ENCODE results near the gene PCSK9. TPM values are rescaled to one million over a fixed set of nuclear protein-coding genes. Genes with fewer than 3 reads are reported as not detected.

The PCSK9 gene
- total and polyA plus RNA-seq, 2 of the 13 experiments (the other 11 are each of a cell fraction or from before 2014, with no cell fraction given) = 33.3 to 80.5 TPM

DNA sequence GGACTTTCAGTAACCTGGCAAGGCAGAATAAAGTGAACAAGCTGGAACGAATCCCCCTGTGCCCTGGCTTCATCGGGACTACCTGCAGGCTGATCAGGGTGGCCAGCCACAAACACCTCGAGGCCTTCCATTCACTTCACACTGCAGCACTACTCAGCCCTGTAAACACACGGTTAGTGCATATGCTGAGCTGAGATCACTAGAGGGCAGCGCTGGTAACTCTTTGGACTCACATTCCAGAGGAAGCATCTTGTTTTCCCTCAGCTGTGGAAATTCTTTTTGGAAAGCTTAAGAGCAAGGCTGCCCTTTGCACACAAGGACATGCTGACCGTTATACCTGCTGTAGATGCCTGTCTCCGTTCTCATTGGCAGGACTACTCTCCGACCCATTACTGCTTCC, 32.1 kb downstream of the PCSK9 start (continued):
- TF ChIP-seq, protein P1, sequence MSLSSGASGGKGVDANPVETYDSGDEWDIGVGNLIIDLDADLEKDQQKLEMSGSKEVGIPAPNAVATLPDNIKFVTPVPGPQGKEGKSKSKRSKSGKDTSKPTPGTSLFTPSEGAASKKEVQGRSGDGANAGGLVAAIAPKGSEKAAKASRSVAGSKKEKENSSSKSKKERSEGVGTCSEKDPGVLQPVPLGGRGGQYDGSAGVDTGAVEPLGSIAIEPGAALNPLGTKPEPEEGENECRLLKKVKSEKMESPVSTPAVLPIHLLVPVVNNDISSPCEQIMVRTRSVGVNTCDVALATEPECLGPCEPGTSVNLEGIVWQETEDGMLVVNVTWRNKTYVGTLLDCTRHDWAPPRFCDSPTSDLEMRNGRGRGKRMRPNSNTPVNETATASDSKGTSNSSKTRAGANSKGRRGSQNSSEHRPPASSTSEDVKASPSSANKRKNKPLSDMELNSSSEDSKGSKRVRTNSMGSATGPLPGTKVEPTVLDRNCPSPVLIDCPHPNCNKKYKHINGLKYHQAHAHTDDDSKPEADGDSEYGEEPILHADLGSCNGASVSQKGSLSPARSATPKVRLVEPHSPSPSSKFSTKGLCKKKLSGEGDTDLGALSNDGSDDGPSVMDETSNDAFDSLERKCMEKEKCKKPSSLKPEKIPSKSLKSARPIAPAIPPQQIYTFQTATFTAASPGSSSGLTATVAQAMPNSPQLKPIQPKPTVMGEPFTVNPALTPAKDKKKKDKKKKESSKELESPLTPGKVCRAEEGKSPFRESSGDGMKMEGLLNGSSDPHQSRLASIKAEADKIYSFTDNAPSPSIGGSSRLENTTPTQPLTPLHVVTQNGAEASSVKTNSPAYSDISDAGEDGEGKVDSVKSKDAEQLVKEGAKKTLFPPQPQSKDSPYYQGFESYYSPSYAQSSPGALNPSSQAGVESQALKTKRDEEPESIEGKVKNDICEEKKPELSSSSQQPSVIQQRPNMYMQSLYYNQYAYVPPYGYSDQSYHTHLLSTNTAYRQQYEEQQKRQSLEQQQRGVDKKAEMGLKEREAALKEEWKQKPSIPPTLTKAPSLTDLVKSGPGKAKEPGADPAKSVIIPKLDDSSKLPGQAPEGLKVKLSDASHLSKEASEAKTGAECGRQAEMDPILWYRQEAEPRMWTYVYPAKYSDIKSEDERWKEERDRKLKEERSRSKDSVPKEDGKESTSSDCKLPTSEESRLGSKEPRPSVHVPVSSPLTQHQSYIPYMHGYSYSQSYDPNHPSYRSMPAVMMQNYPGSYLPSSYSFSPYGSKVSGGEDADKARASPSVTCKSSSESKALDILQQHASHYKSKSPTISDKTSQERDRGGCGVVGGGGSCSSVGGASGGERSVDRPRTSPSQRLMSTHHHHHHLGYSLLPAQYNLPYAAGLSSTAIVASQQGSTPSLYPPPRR (CRISPR knock-in tag; IDR thresholded peaks at IDR 0.05; ENCODE audit: borderline replicate concordance) = no peak
- TF ChIP-seq FIP1L1 (IDR thresholded peaks at IDR 0.05; ENCODE audit: borderline replicate concordance, insufficient read depth, low read depth, low read length) (no peak), RARG (CRISPR knock-in tag; IDR thresholded peaks at IDR 0.05; ENCODE audit: low read depth) (no peak), CHD4 (IDR thresholded peaks at IDR 0.05; ENCODE audit: borderline replicate concordance, low read length) (no peak), ZNF558 (CRISPR knock-in tag; IDR thresholded peaks at IDR 0.05; ENCODE audit: borderline replicate concordance) (no peak), ZNF205 (CRISPR knock-in tag; IDR thresholded peaks at IDR 0.05) (peak; percentile 40; the same call in 1 of the 2 replicates), SMC3 (IDR thresholded peaks at IDR 0.05; ENCODE audit: low read length) (peak; percentile 26; the same call in 1 of the 2 replicates)
- TF ChIP-seq, protein P2, sequence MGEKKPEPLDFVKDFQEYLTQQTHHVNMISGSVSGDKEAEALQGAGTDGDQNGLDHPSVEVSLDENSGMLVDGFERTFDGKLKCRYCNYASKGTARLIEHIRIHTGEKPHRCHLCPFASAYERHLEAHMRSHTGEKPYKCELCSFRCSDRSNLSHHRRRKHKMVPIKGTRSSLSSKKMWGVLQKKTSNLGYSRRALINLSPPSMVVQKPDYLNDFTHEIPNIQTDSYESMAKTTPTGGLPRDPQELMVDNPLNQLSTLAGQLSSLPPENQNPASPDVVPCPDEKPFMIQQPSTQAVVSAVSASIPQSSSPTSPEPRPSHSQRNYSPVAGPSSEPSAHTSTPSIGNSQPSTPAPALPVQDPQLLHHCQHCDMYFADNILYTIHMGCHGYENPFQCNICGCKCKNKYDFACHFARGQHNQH (CRISPR knock-in tag; IDR thresholded peaks at IDR 0.05) = no peak
- TF ChIP-seq, protein P3, sequence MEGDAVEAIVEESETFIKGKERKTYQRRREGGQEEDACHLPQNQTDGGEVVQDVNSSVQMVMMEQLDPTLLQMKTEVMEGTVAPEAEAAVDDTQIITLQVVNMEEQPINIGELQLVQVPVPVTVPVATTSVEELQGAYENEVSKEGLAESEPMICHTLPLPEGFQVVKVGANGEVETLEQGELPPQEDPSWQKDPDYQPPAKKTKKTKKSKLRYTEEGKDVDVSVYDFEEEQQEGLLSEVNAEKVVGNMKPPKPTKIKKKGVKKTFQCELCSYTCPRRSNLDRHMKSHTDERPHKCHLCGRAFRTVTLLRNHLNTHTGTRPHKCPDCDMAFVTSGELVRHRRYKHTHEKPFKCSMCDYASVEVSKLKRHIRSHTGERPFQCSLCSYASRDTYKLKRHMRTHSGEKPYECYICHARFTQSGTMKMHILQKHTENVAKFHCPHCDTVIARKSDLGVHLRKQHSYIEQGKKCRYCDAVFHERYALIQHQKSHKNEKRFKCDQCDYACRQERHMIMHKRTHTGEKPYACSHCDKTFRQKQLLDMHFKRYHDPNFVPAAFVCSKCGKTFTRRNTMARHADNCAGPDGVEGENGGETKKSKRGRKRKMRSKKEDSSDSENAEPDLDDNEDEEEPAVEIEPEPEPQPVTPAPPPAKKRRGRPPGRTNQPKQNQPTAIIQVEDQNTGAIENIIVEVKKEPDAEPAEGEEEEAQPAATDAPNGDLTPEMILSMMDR (CRISPR knock-in tag; IDR thresholded peaks at IDR 0.05) = peak; percentile 84
